Type B pancreatic cell (in vitro differentiated cells): ENCODE results near the gene ITIH3. TPM values are rescaled to one million over a fixed set of nuclear protein-coding genes. Genes with fewer than 3 reads are reported as not detected.

ENCODE experiments used
- DNase-seq: peaks from one replicate; pipeline ENCODE4 v3.0.0; 2021; ENCODE audit warnings: mixed read lengths; ENCODE audit not compliant: unreplicated experiment; ENCODE audit errors: extremely low spot score
- H3K27ac Mint-ChIP-seq: 2 replicates; pipeline ENCODE4 v1.8.0; 2021; ENCODE audit warnings: mild to moderate bottlenecking, mixed read lengths
- H3K27me3 Mint-ChIP-seq: 2 replicates; pipeline ENCODE4 v1.8.0; 2021; ENCODE audit warnings: mixed read lengths
- H3K36me3 Mint-ChIP-seq: 2 replicates; pipeline ENCODE4 v1.8.0; 2021; ENCODE audit warnings: mixed read lengths
- H3K4me1 Mint-ChIP-seq: one replicate; pipeline ENCODE4 v1.8.0; 2021; ENCODE audit warnings: mixed read lengths; ENCODE audit not compliant: unreplicated experiment
- H3K4me3 Mint-ChIP-seq: 2 replicates; pipeline ENCODE4 v1.8.0; 2021; ENCODE audit warnings: mild to moderate bottlenecking, mixed read lengths
- H3K9me3 Mint-ChIP-seq: 2 replicates; pipeline ENCODE4 v1.8.0; 2021; ENCODE audit warnings: mixed read lengths
- CTCF ChIP-seq: fragments of 200-600 bp; sonication (generic); conservative IDR thresholded peaks from 2 replicates; pipeline ENCODE4 v1.5.0; 2021; ENCODE audit warnings: antibody characterized with exemption, mild to moderate bottlenecking
- total RNA-seq: library from RNA; stranded (reverse); gene quantifications from 2 replicates; pipeline ENCODE4 v1.2.1, GENCODE V29; 2021; ENCODE audit warnings: low replicate concordance

The ITIH3 gene
- total RNA-seq, 1 donor from 2014 or later, result 0.97 TPM

- H3K27ac Mint-ChIP-seq, result no peak overlapping the region
- H3K27me3 Mint-ChIP-seq, result no peaks in the 10 kb centered on the region
- no peak for TF ChIP-seq CTCF
- no peak for DNase-seq
- no peaks in the 10 kb centered on the region for H3K4me1 Mint-ChIP-seq
- no peaks in the 10 kb centered on the region for H3K36me3 Mint-ChIP-seq
- H3K4me3 Mint-ChIP-seq, result no peak overlapping the region
- H3K9me3 Mint-ChIP-seq, result no peaks in the 10 kb centered on the region
Measured at GRCh38 chr3:52801839-52802238, 7.2 kb downstream of the ITIH3 start.

GRCh38 chr3:52805270-52806039 lies 10.9 kb downstream of the ITIH3 start:
- no peak for DNase-seq
- TF ChIP-seq CTCF, result no peak
- no peak overlapping the region for H3K4me3 Mint-ChIP-seq
- no peaks in the 10 kb centered on the region for H3K36me3 Mint-ChIP-seq
- H3K27ac Mint-ChIP-seq, result no peak overlapping the region
- H3K27me3 Mint-ChIP-seq, result no peaks in the 10 kb centered on the region
- H3K4me1 Mint-ChIP-seq, result no peaks in the 10 kb centered on the region
- no peaks in the 10 kb centered on the region for H3K9me3 Mint-ChIP-seq

- DNase-seq, result no peak
- H3K27ac Mint-ChIP-seq, result no peak overlapping the region
- no peaks in the 10 kb centered on the region for H3K27me3 Mint-ChIP-seq
- TF ChIP-seq CTCF, result no peak
- no peak overlapping the region for H3K4me3 Mint-ChIP-seq
- no peaks in the 10 kb centered on the region for H3K9me3 Mint-ChIP-seq
- no peaks in the 10 kb centered on the region for H3K36me3 Mint-ChIP-seq
- no peaks in the 10 kb centered on the region for H3K4me1 Mint-ChIP-seq
Measured at GRCh38 chr3:52809149-52809548, 14.6 kb downstream of the ITIH3 start.

- no peaks in the 10 kb centered on the region for H3K27me3 Mint-ChIP-seq
- H3K4me1 Mint-ChIP-seq, result no peaks in the 10 kb centered on the region
- no peaks in the 10 kb centered on the region for H3K9me3 Mint-ChIP-seq
- no peak overlapping the region for H3K27ac Mint-ChIP-seq
- no peak for TF ChIP-seq CTCF
- DNase-seq, result no peak
- H3K36me3 Mint-ChIP-seq, result no peaks in the 10 kb centered on the region
- no peak overlapping the region for H3K4me3 Mint-ChIP-seq
Measured at GRCh38 chr3:52809662-52810377, 15.2 kb downstream of the ITIH3 start.

GRCh38 chr3:52810923-52811322 lies 16.3 kb downstream of the ITIH3 start:
- no peak for DNase-seq
- Mint-ChIP-seq H3K9me3 (no peaks in the 10 kb centered on the region), H3K4me3 (no peak overlapping the region), H3K4me1 (no peaks in the 10 kb centered on the region), H3K36me3 (no peaks in the 10 kb centered on the region), H3K27me3 (no peaks in the 10 kb centered on the region), H3K27ac (no peak overlapping the region)
- TF ChIP-seq CTCF, result no peak
